ENCODE measurements around the gene ATRX. TPM values are rescaled to one million over a fixed set of nuclear protein-coding genes. Genes with fewer than 3 reads are reported as not detected.

ATRX gene
- total RNA-seq, 2 experiments from 2014 or later: 48.2 to 66.3 TPM

DNA sequence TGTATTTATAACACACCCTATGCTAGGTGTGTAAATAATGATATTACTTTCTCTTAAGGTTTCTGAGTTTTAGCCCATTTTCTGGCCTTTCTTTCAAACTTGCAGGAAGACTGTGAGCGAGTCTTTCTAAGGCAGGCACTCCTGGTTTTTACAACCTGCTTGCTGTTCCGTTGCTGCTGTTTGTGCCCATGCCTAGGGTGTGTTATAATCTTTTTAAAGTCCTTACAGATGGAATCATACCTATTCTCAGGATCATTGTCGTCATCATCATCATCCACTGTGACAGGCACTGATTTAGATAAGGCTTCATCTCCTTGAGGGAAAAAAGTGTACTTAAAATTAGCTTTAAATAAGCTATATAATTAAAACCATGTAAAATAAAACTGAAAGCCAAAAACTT lies 110.0 kb downstream of the ATRX start:
- H2AFZ ChIP-seq (ENCODE audit: low read length): no peak overlapping the region
- ChIA-PET CTCF (ENCODE audit: unreplicated experiment) (no interaction called here), POLR2A (interaction anchor here (1.0 kb wide), 1 partner anchor 17 kb away, joined by 3 read pairs; no protein-coding TSS in a partner anchor)
- no peak overlapping the region for H3K27ac ChIP-seq (ENCODE audit: low read depth, low read length, poor library complexity, severe bottlenecking)
- H3K9me2 ChIP-seq (ENCODE audit: insufficient read depth, low read length): no peaks in the 10 kb centered on the region
- H3K79me2 ChIP-seq (ENCODE audit: insufficient read depth, low read depth, low read length): no peaks in the 10 kb centered on the region
- no peak overlapping the region for H3K4me2 ChIP-seq (ENCODE audit: low read length)
- TF ChIP-seq EZH2phosphoT487 (IDR thresholded peaks at IDR 0.05; ENCODE audit: borderline replicate concordance, low read depth, low read length): no peak
- TF ChIP-seq, protein P1, sequence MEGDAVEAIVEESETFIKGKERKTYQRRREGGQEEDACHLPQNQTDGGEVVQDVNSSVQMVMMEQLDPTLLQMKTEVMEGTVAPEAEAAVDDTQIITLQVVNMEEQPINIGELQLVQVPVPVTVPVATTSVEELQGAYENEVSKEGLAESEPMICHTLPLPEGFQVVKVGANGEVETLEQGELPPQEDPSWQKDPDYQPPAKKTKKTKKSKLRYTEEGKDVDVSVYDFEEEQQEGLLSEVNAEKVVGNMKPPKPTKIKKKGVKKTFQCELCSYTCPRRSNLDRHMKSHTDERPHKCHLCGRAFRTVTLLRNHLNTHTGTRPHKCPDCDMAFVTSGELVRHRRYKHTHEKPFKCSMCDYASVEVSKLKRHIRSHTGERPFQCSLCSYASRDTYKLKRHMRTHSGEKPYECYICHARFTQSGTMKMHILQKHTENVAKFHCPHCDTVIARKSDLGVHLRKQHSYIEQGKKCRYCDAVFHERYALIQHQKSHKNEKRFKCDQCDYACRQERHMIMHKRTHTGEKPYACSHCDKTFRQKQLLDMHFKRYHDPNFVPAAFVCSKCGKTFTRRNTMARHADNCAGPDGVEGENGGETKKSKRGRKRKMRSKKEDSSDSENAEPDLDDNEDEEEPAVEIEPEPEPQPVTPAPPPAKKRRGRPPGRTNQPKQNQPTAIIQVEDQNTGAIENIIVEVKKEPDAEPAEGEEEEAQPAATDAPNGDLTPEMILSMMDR (conservative IDR thresholded peaks at IDR 0.05; ENCODE audit: low read length): no peak
- no peaks in the 10 kb centered on the region for H3K9me3 ChIP-seq (ENCODE audit: low read length)
- no peak overlapping the region for H3K4me3 ChIP-seq (ENCODE audit: low read depth, low read length, poor library complexity, severe bottlenecking)
- intact Hi-C loops (cut with micrococcal nuclease; ENCODE audit: unreplicated experiment): no loop called here
- no peak for DNase-seq (ENCODE audit: low spot score)
- no TSS peak for BruUV-seq (replicated peaks)
- no peaks in the 10 kb centered on the region for H4K20me1 ChIP-seq (ENCODE audit: insufficient read depth, low read length)
- H3K4me1 ChIP-seq (ENCODE audit: insufficient read depth, low read length, poor library complexity, severe bottlenecking): peaks cover 12% of the 10 kb centered on the region
- peaks cover 9% of the 10 kb centered on the region for H3K36me3 ChIP-seq (ENCODE audit: insufficient read depth, low read length)

DNA sequence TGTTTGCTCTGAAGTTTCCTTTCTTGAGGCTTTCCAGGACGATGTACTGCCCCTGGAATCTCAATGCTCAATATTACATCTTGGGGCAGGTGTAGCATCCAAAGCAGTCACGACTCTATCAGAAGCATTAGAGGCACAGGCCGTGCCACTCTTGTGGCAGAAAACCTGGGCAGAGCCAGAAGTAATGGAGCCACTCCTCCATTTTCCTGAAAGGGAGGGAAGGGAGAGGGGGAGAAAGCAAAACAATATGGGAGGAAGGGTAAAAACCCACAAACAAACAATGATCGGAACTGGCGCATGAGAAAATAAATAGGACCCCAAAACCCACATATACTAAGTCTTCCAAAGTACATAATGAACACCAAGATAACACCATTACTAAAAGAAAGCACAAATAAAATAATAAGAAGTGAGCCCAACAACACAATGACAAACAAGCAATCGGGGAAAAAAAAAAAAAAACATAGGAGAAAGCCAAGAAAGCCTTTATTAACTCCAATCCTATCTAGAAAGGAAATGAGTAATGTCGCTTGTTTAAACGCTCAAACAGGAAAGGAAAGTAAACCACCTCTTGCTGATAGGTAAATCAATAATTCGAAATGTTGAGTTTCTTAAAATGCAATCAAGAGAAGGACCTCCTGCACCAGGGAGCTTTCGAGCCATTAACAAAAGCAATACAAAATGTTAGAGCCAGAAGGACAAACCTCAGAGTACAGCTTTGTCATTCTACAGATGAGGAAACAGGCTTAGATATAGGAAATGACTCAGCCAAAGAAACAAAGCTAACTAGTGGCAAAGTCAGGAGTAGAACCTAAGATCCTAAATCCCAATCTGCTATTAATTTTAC lies 117.4 kb downstream of the ATRX start:
- TF ChIP-seq EZH2phosphoT487 (IDR thresholded peaks at IDR 0.05; ENCODE audit: borderline replicate concordance, low read depth, low read length): no peak
- peaks cover 12% of the 10 kb centered on the region for H3K4me1 ChIP-seq (ENCODE audit: insufficient read depth, low read length, poor library complexity, severe bottlenecking)
- H4K20me1 ChIP-seq (ENCODE audit: insufficient read depth, low read length): no peaks in the 10 kb centered on the region
- no peak overlapping the region for H3K4me2 ChIP-seq (ENCODE audit: low read length)
- H3K27ac ChIP-seq (ENCODE audit: low read depth, low read length, poor library complexity, severe bottlenecking): no peak overlapping the region
- H3K79me2 ChIP-seq (ENCODE audit: insufficient read depth, low read depth, low read length): no peaks in the 10 kb centered on the region
- H3K9me2 ChIP-seq (ENCODE audit: insufficient read depth, low read length): no peaks in the 10 kb centered on the region
- no TSS peak for BruUV-seq (replicated peaks)
- intact Hi-C loops (cut with micrococcal nuclease; ENCODE audit: unreplicated experiment): no loop called here
- DNase-seq (ENCODE audit: low spot score): no peak
- ChIA-PET POLR2A (interaction anchor here (0.7 kb wide), 1 partner anchor 284 kb away, joined by 4 read pairs; no protein-coding TSS in a partner anchor), CTCF (ENCODE audit: unreplicated experiment) (no interaction called here)
- no peak overlapping the region for H2AFZ ChIP-seq (ENCODE audit: low read length)
- H3K4me3 ChIP-seq (ENCODE audit: low read depth, low read length, poor library complexity, severe bottlenecking): no peak overlapping the region
- peaks cover 9% of the 10 kb centered on the region for H3K36me3 ChIP-seq (ENCODE audit: insufficient read depth, low read length)
- no peaks in the 10 kb centered on the region for H3K9me3 ChIP-seq (ENCODE audit: low read length)

DNA sequence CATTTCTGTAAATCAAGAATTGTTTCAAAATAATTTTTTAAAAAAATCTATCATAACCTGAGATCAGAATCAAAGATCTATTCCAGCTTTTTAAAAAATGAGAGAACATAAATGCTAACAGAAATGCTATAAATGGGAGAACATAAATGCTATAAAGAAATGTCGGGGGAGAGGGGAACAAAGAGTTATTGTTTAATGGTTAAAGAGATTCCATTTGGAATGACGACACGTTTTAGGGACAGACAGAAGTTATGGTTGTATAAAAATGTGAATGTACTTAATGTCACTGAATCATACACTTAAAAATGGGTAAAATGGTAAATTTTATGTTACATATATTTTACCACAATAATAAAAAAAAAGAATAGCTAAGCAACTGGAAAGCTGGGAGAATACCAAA lies 127.1 kb downstream of the ATRX start:
- H3K9me3 ChIP-seq (ENCODE audit: low read length): no peaks in the 10 kb centered on the region
- intact Hi-C loops (cut with micrococcal nuclease; ENCODE audit: unreplicated experiment): no loop called here
- TF ChIP-seq, protein P1 (conservative IDR thresholded peaks at IDR 0.05; ENCODE audit: low read length): no peak
- TF ChIP-seq EZH2phosphoT487 (IDR thresholded peaks at IDR 0.05; ENCODE audit: borderline replicate concordance, low read depth, low read length): no peak
- BruUV-seq (replicated peaks): no TSS peak
- no peaks in the 10 kb centered on the region for H3K9me2 ChIP-seq (ENCODE audit: insufficient read depth, low read length)
- H4K20me1 ChIP-seq (ENCODE audit: insufficient read depth, low read length): no peaks in the 10 kb centered on the region
- no peaks in the 10 kb centered on the region for H3K4me1 ChIP-seq (ENCODE audit: insufficient read depth, low read length, poor library complexity, severe bottlenecking)
- no peak overlapping the region for H3K27ac ChIP-seq (ENCODE audit: low read depth, low read length, poor library complexity, severe bottlenecking)
- H3K4me3 ChIP-seq (ENCODE audit: low read depth, low read length, poor library complexity, severe bottlenecking): no peak overlapping the region
- no peak for DNase-seq (ENCODE audit: low spot score)
- H3K79me2 ChIP-seq (ENCODE audit: insufficient read depth, low read depth, low read length): no peaks in the 10 kb centered on the region
- POLR2A ChIA-PET: interaction anchor here (0.7 kb wide), 1 partner anchor 17 kb away, joined by 3 read pairs; no protein-coding TSS in a partner anchor
- peaks cover 12% of the 10 kb centered on the region for H3K36me3 ChIP-seq (ENCODE audit: insufficient read depth, low read length)
- H2AFZ ChIP-seq (ENCODE audit: low read length): no peak overlapping the region
- no peak overlapping the region for H3K4me2 ChIP-seq (ENCODE audit: low read length)
- CTCF ChIA-PET (ENCODE audit: unreplicated experiment): no interaction called here

Measured in OCI-LY7 (cell line).